Activated naive CD4-positive, alpha-beta T cell treated with Interleukin-2 at 50 U/mL for 16 hours (primary cell): Measurements from ENCODE around the gene ZNF91.
"Not testable (repeated sequence)": the region's sequence is repeated elsewhere in the genome, so short reads cannot be mapped to it uniquely, and the experiment has no call there.

Source experiments
- DNase-seq: peaks from one replicate; pipeline ENCODE4 v3.0.0-alpha.2; 2020

The ZNF91 gene

DNA sequence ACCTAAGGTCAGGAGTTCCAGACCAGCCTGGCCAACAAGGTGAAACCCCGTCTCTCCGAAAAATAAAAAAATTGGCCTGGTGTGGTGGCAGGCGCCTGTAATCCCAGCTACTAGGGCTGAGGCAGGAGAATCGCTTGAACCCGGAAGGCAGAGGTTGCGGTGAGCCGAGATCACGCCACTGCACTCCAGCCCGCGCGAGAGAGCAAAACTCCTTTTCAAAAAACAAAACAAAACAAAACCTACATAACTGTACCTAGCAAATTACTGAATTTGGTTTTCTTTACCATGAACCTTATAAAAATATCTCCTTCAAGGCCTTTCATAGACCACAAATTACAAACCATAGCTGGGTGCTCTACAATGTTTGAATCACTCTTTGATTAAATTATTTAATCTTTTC lies 760 bp downstream of the ZNF91 start:
- DNase-seq, result peak; percentile 48

DNA sequence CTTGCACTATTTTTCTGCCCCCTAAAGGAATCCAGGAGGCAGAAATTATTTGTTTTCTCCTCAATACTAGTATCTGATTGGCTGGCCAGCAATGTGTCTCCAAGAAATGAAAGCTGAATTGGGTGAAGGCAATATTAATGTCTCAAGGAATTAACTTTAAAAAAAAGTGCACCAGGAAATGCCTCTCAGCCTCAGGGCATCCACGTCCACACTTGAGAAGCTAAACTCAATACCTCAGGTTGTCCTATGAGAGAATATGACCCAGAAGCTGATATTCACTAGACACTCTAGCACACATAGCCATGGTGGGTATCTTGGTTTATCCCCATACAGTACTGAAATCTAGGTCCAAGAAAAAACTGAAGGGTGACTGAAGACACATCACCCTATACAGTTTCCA lies 2.1 kb downstream of the ZNF91 start:
- DNase-seq, result no peak

DNA sequence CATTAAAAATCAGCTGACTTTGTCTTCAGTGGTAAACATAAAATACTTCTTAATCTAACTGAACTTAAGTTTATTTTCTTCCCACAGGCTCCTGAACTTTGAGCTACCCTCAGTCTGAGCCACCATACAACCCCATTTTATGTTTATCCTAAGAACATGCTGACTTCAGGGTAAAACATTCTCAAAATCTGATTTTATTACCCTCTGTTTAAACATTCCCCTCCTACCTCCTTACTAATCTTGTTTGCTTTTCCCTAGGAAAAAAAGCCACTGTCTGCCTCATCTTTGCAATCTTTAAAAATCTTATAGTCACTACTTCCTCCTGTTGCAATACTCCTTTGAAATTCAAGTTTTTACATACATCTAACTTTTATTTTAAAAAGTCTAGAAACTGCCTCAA lies 4.0 kb downstream of the ZNF91 start:
- DNase-seq, result no peak

DNA sequence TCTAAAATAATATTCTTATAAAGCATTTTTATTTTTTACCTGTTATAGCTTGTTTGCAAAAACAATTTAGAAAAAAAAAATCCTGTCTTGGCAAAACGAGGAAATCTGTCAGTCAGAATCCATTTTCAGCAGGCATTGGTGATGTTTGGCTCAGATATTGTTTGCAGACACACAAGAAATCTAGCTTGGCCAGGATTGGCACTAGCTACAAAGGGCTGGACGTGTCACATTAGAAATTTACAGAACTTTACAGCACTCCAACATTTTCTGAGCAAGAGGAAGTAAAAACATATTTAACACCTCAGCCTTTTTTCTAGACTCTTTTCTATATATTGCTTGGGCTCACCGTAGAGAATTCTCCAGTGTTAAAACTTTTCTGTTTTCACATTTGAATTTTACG lies 9.9 kb downstream of the ZNF91 start:
- no peak for DNase-seq

DNA sequence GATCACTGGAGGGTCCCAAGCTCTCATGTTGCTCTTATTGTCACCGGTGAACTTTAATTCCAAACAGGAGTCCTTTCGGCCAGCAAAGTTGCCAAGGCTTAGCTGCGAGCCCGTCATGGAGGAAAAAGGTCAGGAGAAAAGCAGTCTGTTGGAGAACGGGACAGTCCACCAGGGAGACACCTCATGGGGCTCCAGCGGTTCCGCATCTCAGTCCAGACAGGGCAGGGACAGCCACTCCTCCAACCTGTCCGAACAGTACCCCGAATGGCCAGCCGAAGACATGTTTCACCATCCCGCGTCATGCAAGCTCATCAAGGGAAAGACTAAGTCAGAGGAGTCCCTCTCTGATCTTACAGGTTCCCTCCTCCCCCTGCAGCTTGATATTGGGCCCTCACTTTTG lies 10.4 kb downstream of the ZNF91 start:
- no peak for DNase-seq

DNA sequence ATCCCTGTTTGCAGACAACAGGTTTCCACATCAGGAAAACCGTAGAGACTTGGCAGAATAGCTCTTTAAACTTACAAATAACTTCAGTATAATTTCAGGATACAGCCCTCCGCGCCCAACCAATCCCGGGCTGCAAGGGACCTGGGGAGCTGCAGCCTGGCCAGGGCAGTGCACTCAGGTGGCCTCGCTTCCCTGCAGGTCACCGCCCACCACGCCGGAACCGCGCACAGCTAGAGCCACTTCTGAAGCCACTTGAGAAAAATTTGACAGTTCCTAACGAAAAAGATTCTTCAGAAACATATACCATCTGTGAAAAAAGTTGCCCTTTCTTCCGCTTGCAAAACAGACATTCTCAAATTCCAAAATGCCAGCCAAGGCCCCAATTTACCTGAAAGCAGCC lies 11.1 kb downstream of the ZNF91 start:
- no peak for DNase-seq

DNA sequence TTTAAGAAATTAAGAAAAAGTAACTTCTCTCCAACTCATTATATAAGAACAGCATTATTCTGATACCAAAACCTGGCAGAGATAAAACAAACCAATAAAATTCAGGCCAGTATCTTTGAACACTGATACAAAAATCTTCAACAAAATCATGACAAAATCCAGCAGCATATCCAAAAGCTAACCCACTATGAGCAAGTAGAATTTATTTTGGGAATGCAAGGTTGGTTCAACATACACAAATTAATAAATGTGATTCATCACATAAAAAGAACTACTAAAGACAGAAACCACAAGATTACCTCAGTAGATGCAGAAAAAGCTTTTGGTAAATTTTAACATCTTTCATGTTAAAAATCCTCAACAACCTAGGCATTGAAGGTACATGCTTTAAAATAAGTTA lies 12.3 kb downstream of the ZNF91 start:
- no peak for DNase-seq

DNA sequence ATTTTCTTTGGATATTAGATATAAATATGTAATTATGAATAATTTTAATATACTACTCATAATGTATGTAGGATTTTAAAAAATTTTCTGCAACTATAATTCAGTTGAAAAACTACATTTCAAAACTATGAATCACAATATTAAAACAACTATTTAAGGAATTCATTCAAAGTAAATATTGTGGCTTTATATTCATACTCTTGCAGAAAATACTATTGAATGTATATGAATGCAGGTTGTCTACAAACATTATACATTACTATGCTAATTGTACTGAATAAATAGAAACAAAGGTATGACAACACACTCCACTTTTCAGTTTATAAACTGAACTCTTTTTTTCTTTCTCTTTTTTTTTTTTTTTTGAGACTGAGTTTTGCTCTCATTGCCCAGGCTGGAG lies 14.2 kb downstream of the ZNF91 start:
- no peak for DNase-seq

DNA sequence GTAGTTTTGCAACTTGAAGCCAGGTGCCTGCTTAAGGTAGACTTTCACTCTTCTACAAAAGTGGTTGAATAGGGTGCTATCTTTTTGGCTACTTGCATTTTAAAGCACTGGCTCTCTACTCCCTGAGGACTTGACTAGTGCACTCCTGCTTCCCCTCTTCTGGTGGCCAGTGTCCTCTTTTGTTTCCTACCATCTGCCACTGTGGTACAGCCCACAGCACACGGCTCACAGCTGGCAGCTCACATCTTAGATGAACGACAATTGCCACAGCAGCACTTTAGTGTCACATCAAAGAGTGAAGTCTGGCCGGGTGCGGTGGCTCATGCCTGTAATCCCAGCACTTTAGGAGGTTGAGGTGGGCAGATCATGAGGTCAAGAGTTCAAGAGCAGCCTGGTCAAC lies 15.6 kb downstream of the ZNF91 start:
- DNase-seq, result not testable (repeated sequence)

DNA sequence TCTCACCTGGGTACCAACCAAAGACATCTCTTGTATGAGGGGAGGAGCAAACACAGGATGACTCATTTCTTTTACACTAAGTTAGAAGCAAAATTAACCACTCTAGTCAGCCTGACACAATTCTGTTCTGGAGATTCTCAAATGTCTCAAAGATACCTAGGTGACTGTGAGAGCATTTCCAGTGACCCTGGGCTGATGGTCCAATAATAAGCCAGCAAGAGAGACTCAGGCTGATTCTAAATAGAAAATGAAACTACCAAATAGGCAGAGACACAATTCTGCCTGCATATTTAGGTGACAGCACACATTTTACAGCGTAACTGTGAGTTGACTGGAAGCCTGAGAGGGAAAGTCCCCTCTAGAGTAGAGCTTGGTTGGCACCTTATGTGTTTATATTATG lies 16.3 kb downstream of the ZNF91 start:
- DNase-seq, result no peak

DNA sequence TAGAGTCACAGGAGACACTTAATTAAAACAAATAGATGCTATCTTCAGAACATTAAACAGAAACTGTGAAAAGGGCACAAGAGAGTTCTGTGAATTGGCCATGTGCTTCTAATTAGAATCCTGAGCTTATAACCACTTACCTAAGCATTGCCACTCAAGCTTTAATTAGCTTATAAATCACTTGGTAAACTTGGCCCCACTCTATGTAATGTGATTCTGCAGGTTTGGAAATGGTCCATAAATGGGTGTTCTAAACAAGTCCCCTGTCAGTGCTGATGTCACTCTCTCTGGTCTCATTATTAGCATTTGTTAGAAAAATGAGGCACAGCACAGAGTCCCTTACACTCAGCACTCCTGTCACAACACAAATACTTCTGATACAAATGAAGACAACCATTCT lies 18.0 kb downstream of the ZNF91 start:
- DNase-seq, result no peak

DNA sequence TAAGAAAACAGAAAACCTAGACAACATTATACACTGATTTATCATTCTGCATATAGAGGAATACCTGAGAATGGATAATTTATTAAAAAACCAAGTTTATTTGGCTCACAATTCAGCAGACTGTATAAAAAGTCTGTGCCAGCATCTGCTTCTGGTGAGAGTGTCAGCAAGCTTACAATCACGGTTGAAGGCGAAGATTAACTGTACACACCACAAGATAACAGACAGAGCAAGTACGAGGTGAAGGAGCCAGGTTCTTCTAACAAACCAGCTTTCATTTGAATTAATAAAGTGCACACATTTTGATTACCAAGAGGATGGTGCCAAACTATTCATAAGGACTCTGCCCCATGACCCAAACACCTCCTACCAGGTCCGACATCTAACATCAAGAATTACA lies 28.8 kb downstream of the ZNF91 start:
- no peak for DNase-seq

DNA sequence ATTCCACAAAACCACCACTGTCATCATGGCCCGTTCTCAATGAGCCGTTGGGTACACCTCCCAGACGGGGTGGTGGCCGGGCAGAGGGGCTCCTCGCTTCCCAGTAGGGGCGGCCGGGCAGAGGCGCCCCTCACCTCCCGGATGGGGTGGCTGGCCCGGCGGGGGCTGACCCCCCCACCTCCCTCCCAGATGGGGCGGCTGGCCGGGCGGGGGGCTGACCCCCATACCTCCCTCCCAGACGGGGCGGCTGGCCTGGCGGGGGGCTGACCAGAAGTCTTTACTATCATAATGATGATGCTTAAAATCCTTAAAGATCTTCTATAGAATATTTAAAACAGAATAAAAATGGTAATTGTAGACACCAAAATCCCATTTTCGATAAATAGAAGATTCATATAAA lies 29.2 kb downstream of the ZNF91 start:
- not testable (repeated sequence) for DNase-seq

DNA sequence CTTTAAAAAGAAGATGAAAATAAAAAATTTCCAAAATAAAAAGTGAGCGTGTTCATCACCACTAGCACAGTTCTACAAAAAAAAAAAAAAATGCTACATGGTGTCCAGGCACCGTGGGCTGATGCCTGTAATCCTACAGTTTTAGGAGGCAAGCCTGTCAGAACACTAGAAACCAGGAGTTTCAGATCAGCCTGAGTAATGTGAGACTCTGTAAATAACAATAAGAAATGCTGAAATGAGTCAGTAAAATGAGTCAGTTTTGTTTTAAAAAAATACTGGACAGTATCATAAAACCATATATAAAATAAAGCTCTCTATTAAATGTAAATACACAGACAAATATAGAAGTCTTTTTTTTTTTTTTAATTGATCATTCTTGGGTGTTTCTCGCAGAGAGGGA lies 30.0 kb downstream of the ZNF91 start:
- no peak for DNase-seq

DNA sequence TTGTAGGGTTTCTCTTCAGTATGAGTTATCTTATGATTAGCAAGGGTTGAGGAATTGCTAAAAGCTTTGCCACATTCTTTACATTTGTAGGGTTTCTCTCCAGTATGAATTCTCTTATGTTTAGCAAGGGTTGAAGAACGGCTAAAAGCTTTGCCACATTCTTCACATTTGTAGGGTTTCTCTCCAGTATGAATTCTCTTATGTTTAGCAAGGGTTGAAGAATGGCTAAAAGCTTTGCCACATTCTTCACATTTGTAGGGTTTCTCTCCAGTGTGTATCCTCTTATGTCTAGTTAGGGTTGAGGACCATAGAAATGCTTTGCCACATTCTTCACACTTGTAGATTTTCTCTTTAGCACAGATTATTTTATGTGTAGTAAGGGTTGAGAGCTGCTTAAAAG lies 33.4 kb downstream of the ZNF91 start:
- not testable (repeated sequence) for DNase-seq

DNA sequence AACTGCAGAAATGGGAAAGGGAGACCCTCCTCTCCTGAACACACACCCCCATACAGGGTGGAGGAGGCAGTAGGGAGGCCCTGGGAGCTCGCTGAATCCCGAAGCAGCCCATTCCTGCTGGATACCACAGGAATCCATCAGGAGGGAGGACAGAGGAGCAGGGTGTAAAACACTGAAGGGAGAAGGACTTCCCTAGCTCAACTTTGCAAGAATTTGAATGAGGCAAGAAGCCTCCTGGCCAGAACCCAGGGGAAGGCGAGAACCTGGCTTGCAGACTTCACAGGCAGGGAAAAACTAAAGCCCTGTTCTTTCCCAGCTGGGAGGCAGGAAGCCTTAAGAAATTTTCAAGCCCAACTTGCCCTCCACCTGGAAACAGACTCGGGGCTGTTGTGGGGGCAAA lies 43.5 kb downstream of the ZNF91 start:
- DNase-seq, result no peak

DNA sequence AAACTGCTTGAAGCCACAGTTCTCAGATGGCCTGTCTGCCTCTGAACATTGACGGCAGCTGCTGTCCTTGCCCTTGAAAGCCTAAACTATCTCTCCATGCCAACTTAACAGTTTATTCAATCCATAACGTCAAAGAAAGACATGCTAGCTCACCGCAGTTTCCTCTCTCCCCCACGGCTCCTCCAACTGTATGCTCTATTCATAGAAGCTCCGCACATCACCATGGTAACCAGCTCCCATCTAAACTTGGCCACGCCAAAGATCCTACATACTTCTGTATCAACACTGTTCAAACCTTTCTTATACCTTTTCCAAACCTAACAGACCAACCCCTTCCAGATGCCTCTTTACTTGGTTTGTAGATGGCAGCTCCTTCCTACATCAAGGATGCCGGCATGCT lies 48.6 kb downstream of the ZNF91 start:
- no peak for DNase-seq

DNA sequence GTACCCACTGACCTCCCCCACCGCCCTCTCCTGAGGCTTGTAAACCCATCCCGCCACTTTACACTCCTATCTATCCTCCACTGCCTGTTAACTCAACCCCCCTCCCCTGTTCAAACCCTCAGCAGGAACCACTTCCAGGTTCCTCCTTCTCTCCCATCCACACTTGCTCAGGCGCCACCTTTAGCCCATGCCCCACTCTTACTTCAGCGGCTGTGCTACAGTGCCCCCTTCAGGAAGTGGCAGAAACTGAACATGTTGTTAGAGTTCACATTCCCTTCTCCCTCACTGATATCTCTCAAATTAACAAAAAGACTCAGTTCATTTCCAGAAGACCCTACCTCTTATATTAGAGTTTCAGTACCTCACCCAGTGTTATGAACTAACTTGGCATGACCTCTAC lies 49.4 kb downstream of the ZNF91 start:
- DNase-seq, result no peak

DNA sequence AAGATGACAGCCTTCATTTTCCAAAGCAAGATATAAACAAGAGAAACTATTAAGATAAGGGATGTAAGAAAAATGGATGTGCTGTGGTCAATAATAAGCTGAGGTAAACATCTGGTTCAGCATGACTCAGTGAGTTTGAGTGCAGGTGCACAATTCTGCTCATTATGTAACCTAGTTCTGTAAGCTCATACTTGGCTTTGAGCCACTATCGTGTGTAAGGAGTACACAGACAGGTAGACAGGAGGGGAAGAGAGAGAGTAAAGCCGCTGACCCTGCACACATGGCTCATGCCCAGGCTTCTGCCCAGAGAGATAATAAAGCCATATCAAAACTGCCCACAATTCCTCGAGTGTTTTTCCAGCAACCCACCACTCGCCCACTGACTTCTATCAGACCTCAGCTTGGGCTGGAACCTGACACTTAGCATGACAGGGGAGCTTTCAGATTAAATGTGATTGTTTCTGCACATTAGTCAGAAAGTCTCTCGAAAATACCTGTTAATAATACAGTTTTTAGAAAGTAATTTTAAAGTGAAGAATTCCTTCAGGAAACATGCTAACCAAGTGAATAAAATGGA lies 51.7 kb downstream of the ZNF91 start:
- no peak for DNase-seq

DNA sequence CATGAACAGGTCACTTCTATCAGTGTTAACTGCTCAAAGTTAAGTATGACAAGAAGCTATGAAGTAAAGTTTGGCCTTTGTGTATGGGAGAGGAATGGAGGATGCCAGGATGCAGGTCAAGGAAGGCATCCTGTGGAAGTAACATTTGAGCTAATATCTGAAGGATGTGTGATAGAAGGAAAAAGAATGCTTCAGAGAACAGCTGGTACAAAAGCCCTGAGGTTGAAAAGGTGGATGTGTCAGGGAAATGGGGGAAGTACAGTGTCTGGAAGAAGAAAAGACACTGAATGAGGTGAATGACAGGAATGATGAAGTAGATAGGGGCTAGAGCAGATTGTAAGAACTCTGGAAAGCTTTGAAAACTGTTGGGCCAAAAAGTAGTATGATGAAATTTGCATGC lies 67.1 kb downstream of the ZNF91 start:
- DNase-seq, result no peak

DNA sequence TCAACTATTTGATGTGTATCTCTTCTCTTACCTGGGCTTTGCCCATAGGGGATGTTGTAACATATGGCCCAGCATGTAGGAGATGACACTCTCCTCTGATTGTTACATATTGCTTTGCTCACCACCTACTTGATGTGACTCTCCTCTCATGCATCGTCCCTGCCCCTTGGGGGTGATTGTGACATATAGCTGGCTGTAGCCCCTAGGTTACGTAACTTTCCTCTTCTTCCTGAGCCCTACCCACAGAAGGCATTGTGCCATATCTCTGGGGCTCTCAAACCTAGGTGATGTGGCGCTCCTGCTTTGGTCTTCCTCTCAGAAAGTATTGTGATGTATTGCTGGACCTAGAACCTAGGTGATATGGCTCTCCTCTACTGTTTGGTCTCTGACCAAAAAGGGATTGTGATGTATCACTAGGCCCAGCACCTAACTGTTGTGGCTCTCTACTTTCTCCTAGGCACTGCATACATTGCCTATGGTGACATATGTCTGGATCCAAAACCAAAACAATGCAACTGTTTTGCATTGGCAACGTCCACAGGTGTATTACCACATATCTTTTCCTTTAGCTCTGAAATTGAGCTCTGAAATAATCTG lies 73.2 kb downstream of the ZNF91 start:
- DNase-seq, result no peak

DNA sequence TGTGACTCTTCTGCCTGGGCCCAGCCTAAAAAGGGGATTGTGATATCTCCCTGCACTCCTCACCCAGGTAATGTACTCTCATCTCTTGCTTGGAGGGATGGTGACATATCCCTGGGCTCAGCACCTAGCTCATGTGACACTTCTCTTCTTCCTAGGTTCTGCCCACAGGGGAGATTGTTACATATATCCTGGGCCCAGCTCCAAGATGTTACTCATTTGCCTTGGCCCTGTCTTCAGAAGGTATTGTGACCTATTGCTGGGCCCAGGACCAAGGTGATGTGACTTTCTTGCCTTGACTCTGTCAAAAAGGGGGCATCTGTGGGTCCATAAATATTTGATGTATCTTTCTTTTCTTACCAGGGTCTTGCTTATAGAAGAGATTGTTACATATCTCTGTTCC lies 73.9 kb downstream of the ZNF91 start:
- DNase-seq, result not testable (repeated sequence)

DNA sequence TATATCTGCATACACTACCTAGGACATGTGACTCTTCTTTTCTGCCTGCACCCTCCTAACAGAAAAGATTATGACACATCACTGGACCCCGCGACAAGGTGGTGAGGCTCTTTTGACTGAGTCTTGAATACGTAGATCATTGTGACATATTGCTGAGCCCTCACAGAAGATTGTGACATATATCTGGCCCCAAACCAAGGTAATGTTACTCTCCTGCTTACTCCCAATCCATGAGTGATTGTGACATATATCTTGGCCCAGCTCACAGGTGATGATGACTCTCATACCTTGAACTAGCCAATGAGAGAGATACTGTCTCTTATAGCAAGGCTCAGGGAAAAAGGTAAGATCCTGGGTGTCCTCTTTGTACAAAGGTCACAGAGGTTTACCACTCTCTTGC lies 75.7 kb downstream of the ZNF91 start:
- not testable (repeated sequence) for DNase-seq

DNA sequence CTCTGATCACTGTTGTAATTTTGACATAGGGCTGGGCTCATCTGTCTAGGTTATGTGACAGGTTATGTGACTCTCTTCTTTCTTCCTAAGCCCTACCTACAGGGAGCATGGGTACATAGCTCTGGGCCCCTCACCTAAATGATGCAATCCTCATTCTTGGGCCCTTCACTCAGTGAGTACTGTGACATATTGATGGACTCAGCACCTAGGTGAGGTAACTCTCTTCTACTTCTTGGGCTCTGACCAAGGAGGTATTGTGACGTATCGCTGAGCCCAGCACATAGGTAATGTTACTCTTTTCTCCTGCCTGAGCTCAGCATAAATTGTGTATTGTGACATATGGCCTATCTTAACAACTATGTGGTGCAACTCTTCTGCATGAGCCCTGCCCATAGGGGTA lies 76.3 kb downstream of the ZNF91 start:
- DNase-seq, result not testable (repeated sequence)

DNA sequence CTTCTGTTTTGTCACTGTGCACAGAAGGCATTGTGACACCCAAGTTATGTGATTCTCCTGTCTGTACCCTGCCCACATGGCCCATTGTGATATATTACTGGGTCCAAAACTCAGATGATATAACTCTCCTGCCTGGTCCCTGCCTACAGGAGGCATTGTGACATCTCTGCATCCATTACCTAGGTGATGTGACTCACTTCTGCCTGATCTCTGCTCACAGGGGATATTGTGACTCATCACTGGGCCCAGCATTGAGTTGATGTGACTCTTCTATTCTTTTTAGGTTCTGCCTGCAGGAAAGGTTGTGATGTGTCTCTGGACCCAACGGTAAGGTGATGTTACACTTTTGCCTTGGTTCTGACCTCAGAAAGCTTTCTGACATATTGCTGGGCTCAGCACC lies 77.1 kb downstream of the ZNF91 start:
- DNase-seq, result no peak

DNA sequence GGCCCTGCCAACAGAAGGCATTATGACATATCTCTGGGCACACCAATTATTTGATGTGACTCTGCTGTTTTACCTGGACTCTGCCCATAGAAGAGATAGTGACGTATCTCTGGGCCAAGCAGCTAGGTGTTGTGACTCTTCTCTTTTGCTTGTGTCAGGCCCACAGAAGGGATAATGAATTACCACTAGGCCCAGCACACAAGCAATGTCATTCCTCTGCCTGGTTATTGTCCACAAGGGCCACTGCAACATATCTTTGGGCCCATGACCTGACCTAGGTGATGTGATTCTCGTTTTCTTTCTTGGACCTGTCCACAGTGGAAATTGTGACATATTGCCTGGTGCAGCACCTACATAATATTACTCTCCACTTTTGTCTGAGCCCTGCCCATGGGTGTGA lies 80.0 kb downstream of the ZNF91 start:
- DNase-seq, result no peak
